HG03175 (cell line): ENCODE results near the gene TIAM1.

Experiments
- ATAC-seq: cut with Tn5 transposase; IDR thresholded peaks from one replicate; pipeline ENCODE4 v1.9.1; 2021; ENCODE audit warnings: mild to moderate bottlenecking, moderate library complexity; ENCODE audit not compliant: unreplicated experiment

The TIAM1 gene

DNA sequence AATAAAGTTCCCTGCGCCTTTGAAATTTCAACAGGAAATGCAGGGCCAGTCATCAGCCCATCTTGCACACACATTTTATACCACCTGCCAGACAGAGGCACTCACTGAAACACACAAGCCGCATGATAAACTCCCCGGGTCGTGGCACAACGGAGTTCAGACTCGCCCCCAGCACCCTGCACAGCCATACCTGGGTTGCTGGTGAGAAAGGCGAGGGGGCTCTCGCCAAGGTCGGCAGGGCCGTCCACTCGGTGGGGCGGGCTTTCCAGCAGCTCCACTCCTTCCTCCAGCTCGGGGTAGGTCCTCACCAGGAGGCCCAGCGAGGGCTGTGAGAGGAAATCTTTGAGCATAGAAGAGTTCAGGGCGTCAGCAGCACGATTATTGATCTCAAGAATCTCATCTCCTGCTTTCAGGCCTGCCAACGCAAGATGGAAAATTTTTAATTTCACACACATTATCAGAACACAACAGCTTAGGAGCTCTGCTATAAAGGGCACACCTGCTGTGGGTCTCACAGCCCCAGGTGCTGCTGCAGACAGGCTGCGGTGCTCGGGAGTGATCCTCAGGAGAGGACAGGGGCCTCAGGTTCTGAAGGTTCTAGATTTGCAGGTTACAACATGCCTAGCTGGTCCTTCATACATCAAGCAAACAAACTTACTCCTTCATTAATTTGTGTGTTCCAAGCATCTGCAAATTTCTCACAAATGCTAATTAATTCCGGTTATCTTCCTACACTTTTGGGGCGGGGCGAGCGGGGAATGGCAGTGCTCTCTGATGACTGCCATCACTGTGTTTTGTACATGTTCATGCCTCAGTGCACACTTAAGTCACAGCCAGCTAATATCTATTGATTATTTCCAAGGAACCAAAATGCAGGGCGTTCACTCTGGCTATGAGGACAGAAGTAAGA lies 161.6 kb downstream of the TIAM1 start:
- no peak for ATAC-seq

DNA sequence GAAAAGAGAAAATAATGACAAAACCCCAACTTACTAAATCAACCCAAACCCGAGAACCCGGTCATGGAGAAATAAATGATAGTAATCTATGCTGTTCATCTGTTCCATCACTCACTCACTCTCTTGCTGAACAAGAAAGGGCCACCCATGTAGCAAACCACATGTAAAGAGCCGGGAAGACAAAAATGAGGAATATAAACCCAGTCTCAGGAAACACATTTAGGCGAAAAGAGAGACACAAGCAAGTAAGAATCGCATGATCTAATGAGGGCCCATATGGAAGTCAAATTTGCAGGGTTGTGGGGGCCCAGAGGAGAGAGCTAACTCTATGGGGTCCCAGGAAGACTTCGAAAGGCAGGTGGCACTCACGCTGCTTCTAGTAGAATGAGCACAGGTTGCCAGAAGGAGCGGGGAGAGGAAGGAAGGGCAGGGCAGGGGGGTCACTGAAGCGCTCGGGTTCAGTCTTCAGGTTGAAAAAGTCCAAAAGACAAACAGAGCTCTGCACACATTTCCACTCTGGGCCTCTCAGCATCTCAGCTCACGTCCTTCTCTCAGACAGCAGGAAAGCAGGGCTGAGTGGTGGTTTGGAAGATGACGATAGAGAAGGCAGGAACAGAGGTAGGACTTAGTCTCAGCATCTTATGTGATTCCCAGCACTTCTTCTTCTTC lies 162.8 kb downstream of the TIAM1 start:
- no peak for ATAC-seq

DNA sequence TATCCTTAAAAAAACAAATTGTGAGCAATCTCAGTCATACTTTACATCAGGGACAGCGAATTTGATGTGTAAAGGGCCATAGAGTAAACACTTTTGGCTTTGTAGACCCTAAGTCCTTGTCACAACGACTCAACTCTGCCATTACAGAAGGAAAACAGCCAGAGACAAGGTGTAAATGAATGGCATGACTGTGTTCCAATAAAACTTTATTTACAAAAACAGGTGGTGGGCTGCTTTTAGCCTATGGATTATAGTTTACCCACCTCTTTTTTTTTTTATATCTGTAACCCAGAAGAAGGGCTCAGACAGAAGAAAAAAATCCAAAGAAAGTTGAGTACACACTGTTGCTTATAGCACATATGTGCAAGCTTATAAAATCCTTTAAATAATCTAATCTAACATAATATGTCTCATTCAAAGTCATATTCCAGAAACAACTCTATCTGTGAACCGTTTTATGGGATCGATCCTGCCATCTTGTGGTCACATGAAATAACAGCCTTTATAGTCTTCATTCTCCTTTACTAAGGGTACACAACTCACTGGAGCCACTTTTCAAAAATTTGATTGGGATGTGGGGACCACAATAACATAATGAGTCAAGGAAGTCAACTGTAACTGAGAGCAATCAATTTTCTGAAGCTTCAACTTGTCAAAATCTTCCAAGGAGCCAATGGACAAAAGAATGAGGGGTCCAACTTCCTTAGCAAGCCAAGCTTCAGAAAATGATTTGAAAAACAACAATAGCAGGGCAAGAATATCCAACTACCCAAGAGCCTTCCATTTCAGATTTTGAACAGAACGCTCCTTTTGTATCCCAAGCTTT lies 163.6 kb downstream of the TIAM1 start:
- ATAC-seq = no peak

DNA sequence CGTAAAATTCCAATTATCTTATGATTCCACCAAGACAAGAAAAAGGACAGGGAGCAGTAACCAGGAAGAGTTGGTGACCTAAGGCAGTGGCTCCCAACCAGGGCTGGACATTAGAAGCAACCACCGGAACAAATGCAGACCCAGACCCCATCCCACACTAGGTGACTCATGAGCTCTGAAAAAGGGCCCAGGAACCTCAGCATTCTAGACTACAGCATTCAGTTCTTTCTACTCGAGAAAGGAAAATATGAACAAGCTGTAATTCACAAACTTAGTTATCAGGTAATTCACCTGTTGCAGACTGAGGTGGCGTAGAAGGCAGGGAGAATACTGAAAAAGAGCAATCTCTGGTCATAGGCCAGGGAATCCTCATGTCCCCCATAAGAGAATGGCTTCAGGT lies 167.3 kb downstream of the TIAM1 start:
- ATAC-seq = no peak

DNA sequence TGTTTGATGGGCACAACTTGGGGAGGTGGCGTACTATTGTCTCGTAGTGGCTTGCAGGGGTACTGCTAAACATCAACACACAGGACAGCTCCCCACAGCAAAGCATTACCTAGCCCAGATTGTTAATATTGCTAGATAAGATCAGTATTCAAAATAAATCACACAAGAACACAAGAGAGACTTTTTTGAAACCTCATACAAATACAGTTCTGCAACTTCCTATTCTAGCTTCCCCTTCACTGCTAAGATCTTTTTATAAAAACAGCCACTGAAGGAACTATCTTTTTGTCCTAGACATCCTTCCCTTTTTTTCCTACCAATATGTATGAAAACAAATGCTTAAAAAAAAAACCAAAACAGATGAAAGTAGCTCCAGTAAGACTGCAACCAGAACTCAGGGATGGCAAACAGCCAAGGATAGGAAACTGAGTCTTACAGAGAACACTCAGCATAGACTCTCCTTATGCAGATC lies 167.9 kb downstream of the TIAM1 start:
- ATAC-seq = no peak

DNA sequence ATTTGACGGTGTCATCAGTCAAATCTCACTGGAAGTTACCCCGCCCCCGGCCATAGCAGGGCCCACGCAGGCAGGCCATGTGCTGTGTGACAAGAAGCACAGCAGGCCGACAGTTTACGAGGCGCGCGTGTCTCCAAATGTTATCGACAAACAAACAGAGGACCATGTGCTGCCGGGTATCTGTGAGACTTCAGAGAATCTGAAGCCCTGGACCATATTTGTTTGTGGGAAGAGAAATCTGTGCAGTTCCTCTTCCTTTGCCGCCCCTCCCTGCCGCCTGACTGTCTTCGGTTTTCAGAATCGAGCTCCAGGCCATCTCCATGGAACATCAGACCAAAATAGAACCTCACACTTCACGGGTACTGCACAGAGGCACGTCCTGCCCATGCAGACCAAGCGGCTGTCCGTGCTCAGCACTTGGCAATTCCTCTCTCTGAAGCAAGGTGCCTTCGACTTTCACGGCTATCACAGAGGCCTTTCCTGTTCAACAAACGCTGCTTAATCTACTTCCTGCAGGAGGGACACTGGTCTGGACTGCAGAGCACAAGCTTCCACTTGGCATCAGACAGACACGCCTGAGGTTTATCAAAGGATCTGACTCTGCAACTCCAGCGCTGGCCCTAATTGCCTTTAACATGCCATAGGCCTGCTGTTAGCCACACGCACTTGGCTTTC lies 170.0 kb downstream of the TIAM1 start:
- ATAC-seq = no peak

DNA sequence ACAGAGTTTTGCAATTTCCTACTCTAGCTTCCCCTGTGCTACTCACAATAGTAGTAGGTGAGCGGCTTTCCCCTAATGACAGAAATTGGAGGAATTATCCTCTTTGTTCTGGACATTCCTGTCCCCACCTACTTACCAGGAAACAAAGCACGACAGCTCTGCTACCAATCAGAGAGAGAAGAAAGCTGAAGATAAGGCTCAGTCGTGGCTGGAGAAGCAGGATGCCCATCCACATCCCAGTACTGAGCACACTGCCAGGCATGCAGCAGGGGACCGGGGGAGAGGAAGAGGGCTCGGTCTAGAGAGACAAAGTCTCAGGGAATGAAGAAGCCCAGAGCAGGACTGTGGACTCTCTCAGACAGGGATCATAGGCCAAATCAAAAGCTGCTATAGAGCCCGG lies 171.7 kb downstream of the TIAM1 start:
- ATAC-seq = no peak

DNA sequence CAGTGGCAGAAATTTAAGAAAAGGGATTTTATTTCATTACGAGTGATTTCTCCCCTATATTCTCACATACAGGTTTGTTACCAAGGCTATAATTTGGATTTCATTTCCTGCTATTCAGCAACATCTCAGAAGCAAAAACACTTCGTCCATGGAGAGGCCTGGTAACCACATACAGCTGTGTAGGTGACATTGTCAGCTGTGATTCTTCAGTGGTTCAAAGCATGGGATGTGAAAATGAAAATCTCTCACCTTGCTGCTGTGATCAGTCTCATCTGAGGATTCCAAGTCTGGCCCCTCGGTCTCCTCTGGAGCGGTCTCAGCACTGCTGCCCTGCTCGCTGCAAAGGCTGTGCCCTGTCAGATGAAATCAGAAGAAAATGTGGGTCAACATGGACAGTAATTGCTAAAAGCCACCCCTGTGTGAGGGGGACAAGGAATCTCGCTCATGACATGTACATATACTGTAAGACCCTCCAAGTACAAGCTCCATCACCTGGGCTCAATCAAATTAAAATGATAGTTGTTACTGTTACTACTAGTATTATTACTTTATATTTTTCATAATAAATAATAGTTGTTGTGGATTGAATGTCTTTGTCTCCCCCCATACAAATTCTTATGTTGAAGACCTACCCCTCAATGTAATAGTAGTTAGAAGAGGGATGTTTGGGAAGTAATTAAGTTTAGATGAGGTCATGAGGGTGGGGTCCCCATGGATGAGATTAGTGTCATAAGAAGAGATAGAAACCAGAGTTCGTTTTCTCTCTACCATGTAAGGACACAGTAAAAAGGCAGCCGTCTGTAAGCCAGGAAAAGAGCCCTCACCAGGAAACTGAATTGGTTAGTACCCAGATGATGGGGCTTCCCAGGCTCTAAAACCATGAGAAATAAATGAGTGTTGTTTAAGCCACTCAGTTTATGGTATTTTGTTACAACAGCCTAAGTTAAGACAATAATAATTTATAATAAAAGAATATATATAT lies 179.1 kb downstream of the TIAM1 start:
- ATAC-seq = no peak

DNA sequence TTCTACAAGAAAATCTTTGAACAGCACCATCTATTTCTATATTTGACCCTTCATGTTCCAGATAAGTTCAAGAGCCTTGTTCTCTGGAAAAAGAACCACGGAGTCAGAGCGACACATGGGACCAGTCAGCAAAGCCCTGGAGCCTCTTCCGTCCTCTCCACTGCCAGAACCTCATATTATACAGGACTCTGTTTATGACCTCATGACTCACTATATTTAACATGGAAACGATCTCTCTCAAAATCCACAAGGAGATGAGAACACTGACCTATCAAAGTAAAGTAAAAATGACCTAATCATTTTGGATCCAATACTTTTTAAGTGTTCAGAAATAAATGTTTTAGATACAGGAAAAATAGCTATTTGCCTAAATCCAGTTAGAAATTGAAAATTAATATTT lies 181.2 kb downstream of the TIAM1 start:
- ATAC-seq = no peak

DNA sequence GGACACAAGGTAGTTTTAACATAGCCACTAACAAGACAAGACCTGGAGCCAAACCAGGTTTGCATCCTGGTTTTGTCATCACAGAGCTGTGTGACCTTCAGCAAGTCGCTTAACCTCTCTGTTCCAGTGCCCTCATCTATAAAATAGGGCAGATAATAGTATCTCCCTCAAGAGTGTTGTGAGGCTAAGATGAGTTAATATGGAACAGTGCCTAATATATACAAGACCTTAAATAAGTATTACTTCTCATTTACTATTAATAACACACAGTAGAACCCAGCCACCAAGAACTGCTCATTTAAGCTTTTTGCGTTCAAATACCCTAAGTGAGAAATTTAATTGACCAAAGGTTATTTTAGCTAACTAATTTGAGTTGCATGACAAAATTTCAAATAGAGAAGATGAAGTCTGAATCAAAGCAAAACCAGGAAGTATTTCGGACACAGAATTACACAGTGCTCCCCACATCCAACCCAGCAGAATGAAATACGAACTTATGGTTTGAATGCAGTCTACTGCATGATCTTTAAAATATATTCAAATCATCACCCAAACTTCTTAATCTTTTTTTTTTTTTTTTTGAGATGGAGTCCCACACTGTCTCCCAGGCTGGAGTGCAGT lies 181.9 kb downstream of the TIAM1 start:
- ATAC-seq = no peak

DNA sequence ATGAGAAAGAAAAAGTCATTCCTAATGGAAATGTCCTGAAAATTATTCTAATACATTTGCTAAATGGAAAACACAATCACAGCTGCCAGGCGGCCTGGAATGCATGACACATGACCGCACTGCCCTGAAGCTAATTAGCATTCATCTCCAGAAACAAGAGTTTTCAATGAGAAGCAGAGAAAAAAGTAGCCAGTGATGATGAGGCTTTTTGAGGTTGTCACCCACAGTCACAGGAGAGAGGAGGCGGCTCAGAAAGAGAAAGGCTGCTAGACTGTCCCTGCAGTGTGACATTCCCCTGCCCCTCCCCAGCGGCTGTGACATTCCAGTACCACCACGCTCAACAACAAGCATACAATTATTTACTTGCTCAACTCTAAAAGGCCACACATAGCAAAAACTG lies 182.9 kb downstream of the TIAM1 start:
- no peak for ATAC-seq

DNA sequence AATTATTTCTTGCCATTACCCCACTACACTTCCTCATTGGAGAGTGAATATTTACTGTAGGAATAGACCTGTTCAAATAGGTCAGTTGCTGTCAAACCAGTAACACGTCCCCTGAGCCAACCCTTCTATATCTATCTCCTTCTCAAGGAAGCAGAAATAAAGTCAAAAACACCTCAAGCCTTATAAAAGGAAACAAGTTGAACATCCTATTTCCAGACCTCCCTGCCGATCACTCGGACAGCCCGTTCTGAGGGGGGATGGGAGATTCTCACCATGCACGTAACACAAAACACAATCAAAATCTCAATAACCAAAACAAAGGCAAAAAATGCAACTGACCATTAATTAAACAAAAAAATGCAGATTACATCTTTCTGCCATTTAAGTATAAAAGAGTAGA lies 184.3 kb downstream of the TIAM1 start:
- no peak for ATAC-seq

DNA sequence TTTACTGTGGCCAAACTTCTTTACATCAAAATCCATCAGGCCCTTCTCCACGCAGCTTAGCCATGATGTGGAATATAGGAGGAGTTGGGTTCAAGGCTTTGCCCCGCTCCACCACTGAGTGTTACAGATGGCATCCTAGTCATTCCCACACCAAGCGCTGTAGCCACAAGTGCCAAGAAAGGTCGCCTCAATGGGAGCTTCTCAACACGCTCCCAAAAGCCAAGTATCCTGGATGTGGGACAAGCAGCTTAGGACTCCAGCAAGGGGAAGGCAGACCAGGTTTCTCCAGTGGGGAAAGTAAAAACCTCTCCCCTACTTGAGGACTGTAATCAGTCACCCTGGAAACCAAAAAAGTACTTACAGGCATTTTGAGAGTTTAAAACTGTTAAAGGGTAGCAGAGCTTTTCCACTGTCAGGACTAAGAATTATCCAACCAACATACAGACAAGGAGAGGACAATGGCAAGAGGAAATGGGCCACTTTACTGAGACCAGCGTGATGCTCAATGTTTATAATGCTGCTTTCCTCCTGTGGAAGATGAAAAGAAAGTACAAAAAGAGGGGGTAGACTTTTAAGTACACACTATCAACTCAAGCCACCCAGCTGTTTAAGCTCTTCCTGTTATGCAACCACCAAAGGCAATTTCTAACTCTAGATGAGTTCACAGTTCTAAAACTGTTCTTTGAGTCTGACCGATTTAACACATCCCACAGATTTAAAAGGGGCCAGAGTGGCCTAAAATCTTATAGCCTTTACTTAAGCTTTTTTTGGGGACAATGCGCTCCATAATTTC lies 185.1 kb downstream of the TIAM1 start:
- ATAC-seq = no peak

DNA sequence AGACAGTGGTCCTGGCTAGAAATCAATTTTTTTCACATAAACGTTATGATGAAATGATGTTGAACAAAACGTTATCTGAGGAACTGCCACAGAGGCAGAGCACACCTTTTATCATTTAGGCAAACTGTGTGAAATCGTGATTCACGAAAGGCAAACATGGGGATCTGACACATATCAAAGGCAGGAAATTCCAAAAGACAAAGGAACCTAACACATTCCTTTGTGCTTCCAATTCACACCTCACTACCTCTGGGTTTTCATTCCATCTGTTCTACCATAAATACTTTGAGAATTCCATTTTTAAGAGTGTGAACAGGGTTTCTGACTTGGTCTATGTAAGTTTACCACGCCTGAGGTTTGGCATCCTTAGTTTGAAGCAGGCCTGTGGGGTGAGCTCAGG lies 186.3 kb downstream of the TIAM1 start:
- ATAC-seq = no peak

DNA sequence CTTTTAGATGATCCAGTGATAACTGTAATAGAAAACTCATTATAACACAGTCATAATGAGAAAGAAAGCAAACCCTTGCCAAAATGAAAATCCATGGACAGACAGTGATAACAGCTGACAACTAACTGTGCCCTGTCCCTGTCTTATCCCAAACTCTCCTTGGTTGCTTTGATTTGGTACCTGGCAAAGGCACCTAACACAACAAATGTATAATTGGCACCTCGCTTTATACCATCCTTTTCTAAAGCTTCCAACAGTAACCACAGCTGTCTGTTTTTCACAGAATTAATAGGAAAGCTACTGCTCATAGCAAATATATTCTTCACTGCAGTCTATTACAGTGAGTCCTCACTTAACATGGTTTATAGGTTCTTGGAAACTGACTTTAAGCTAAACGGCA lies 187.4 kb downstream of the TIAM1 start:
- ATAC-seq = no peak

DNA sequence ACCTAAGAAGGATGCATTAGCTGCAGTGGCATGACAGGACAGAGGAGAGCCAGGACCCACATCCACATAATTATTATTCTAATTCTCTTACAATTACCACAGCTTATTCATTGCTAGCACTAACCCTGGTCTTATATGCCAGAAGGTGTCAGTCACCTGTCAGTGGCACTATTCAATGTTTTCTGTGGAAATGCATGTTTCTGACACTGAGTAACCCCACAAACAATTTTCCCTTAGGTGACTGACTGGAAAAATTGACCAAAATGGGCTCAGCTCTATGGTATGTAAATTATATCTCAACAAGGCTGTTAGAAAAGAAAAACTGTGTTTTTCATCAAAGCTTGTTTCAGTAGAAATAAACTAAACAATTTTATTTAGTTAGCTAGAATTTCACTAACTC lies 187.9 kb downstream of the TIAM1 start:
- no peak for ATAC-seq

DNA sequence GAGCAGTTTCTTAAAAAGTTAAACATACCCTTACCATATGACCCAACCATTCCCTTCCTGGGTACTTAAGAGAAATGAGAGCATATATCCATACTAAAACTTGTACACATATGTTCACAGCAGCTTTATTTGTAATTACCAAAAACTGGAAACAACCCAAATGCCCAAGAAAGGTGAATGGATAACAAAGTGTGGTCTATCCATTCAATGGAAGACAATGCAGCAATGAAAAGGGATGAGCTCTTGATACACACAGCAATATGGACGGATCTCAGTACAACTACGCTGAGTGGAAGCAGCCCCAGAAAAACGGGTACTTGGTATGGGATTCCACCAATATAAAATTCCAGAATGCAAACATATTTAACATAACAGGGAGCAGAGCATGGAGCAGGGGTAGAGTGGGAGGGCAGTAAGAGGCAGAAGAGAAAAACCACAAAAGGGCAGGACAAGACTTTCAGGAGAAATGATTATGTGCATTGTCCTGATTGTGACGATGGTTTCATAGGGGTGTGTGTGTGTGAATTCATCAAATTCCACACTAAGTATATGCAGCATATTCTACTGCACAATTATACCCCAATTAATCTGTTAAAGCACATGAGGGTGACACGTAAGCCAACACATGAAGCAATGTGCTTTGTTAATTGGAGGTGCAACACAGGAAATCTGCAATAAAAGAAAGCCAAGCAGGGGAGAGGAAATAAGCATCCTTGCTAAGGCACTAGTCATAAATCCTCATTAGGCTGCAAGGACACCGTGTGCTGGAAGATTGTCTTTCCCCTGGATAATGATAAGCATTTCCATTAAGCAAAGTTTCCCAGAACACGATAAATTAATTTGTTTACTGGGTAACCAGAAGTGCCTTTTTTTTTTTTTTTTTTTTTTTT lies 192.7 kb downstream of the TIAM1 start:
- no peak for ATAC-seq
